HS-5 (cell line): ENCODE data around the gene PODN.
A peak's percentile ranks its signal among the peaks of the same experiment; 100 is the strongest.

Source experiments
- DNase-seq: peaks from one replicate; pipeline ENCODE4 v3.0.0-alpha.2; 2012; ENCODE audit warnings: low read depth

The PODN gene

DNA sequence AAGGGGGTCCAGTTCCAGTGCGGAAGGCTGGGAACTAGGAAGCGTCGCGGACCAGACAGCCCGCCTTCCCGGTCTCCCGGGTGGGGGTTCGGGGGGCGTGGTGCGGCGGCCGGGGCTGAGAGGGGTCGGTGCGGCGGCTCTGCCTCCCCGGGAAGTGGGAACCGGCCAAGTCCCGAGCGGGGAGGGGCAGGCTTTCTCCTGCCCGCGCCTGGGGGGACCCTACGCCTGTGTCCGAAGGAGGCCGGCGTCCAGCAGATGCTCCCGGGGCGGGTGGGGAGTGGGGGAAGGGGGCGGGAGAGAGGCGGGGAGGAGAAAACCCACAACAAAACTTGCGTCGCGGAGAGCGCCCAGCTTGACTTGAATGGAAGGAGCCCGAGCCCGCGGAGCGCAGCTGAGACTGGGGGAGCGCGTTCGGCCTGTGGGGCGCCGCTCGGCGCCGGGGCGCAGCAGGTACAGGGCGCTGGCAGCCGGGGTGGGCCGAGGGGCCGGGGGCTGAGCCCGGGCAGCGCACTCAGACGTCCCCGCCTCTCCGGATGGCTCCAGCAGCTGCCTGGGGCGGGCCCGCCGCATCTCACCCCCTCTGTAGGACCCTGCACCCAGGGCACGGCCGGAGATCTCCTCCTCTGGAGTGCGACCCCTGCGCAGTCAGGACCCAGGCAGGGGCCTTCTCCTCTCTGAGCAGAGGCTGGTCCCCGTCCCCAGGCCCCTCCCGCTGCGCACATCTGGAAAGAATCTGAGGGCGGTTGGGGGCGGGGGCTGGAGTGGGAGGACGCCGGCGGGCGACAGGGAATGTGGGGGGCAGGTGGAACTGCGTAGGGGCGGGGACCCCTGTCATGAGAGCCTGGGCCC lies at the start of gene PODN:
Gene PODN (plus strand): TSS at position 355 of the 849 bp plus-strand sequence. CDS start 7,643 bp downstream, outside the sequence.
- DNase-seq, result no peak

GRCh38 chr1:53014791-53015507 lies 47.1 kb upstream of the PODN start:
- DNase-seq, result peak; percentile 47

- DNase-seq, result no peak
These were observed 46.5 kb upstream of the PODN start for GRCh38 chr1:53015508-53015860.

GRCh38 chr1:53016705-53017104 lies 45.3 kb upstream of the PODN start:
- peak; percentile 49 for DNase-seq

DNA sequence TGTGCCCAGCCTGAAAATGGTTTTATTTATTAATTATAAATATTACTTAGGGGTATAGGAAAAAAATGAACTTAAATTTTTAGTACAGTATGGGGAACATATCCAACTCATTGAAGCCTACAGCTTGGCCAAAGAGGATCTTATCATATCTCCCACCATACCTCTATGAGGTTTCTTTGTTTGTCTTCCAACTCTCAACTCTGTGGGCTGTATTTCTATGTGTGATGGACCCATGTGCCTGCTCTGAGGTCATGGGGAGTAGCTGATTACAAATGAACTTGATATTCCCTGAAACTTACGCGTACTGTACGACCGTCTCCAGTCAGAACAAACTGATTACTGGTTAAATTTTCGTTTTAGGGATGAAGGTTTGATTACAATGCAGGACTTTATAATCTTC lies 41.4 kb upstream of the PODN start:
- DNase-seq, result no peak

- no peak for DNase-seq
These were observed 39.8 kb upstream of the PODN start for GRCh38 chr1:53022179-53022578.

DNA sequence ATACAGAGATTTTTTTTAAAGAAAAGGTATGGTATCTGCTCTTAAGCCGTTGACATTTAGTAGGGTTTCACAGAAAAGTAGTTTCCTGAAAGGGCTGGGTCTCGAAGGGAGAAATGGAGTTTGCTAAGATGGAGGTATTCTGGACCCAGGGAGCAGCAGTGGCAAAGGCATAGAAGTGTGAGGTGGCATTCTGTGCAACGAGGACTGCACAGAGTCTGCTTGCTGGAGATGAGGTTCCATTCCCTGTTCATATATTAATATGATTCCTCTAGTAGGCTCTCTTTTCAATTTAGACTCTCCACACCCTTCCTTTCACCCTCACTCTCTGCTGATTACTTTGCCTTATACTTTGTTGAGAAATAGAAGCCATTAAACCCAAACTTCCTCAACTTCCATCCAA lies 38.5 kb upstream of the PODN start:
- DNase-seq, result no peak

DNA sequence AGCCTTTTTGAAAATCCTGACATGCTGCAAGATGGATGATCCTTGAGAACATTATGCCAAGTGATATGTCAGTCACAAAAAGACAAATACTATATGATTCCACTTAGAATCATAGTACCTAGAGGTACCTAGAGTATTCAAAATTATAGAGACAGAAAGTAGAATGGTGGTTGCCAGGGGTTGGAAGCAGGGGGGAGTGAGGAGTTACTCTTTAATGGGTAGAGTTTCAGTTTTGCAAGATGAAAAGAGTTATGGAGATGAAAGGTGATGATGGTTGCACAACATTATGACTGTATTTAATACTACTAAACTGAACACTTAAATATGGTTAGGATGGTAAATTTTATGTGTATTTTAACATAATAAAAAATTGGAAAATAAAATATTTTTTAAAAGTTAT lies 37.9 kb upstream of the PODN start:
- DNase-seq, result no peak

DNA sequence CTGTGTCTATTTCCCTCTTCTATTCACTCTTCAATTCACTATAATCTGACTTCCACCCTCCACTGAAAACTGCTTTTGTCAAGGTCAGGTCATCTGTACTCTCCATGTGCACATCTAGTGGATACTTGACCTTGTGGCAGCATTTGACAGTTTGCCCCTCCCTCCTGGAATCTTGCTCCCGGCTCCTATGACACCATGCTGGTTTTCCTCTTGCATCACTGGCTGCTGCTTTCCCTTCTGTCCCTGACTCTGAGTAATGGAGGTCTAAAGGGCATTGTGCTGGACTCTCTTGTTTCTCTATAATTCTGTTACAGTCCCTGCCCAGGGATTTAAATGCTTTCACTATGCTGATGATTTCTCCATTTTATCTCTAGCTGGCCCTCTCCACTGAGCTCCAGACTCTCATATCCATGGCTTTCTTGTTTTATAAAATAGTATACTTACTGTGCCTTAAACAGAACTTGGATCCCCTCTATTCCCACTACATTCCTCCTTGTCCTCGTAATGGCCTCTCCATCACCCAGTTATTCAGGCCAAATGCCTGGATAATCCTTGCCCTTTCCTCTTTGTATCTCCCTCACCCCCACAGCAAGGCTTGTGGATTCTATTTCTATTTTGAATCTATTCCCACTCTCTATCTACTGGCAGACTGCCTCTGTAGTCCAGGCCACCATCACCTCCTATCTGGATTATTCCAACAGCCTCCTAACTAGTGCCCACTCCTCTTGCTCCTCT lies 36.8 kb upstream of the PODN start:
- peak; percentile 48 for DNase-seq

DNA sequence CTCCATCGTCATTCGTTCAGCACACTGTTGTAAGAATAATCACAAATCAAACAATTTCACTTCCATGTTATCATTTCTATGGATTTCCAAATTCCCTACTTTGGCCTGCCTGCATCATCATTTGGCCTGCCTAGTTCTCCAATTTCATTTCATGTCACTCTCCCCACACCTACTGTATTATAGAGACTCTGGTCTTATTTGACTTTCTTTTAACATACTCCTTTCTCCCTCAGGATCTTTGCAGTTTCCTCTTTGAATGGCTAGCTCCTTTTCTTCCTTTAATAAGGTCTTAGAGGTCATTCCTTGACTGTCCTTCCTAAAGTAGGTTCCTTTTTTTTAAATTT lies 36.3 kb upstream of the PODN start:
- no peak for DNase-seq

DNA sequence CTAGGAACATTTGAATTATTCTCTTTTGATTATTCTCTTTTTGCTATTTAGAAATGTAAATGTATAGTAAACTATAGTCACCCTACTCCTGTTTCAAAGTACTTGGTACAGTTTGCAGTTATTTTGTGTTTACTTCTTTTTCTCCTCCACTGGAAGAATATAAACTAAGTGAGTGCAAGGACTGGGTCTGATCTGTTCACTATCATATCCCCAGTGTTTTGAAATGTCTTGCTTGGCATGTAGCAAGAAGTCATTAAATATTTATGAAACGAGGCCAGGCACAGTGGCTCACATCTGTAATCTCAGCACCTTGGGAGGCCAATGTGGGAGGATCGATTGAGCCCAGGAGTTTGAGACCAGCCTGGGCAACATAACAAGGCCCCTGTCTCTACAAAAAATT lies 35.8 kb upstream of the PODN start:
- no peak for DNase-seq

DNA sequence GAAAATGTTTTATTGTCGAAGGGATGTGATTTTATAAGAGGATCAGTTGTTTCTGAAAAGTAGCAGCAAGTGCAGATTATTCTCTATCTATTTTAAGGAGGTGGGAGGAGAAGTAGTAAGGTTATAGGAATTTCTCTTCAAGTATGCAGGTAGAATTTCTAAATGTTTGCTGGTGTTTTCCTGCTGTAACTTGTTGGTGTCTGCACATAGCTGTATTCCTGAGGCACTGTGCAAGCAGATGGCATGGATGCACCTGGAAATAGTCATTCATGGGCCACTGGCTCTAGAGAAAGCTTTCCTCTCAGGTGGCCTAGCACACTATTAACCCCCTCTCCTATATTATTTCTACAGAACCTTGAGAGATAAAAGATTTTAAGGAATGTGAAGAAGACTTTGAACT lies 30.3 kb upstream of the PODN start:
- no peak for DNase-seq

- DNase-seq, result no peak
These were observed 24.9 kb upstream of the PODN start for GRCh38 chr1:53037159-53037558.

DNA sequence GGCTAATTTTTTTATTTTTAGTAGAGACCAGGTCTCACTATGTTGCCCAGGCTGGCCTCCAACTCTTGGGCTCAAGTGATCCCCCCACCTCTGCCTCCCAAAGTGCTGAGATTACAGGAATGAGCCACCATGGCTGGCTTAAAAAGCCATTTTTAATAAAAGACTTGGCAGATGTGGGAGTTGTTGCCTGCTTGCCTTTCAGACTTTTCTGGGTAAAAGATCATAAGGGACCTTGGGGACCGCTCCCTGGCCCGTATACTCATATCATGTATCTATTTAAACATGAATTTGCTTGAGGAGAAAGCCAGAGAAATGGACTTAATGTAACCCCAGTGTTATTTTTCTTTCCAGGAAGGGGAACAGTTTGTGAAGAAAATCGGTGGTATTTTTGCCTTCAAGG lies 23.4 kb upstream of the PODN start:
- DNase-seq, result no peak

DNA sequence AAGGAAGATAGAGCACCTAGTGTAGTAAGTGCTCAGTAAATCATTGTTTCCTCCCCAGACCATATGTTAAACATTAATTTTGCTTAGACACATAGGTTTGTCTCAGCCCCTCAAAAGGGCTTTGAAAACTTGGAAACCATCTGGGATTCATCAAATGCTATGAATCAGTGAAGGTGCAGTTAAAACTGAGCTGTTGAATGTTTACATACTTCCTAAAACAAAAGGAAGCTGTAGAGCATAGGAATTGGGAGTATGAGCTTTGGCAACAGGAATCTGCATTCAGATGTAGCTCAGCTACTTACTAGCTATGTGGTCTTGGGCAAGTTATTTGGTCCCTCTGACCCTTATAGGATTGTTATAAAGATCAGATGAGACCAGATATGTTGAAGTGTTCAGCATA lies 18.7 kb upstream of the PODN start:
- peak; percentile 67 for DNase-seq

DNA sequence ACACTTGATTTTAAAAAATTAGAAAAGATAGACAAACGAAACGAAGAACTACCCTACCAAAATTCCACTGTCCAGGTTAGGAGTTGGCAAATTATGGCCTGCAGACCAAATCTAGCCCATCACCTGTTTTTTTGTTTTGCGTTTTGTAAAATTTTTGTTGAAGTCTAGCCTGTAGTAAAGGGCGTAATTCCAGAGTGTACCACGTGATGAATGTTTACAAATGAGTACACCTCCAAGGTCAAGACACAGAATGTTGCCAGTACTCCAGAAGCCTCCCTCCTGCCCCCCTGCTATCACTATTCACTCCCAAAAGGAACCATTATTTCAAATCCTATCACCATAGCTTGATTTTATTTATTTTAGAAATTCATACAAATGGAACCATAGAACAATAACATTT lies 17.1 kb upstream of the PODN start:
- no peak for DNase-seq

DNA sequence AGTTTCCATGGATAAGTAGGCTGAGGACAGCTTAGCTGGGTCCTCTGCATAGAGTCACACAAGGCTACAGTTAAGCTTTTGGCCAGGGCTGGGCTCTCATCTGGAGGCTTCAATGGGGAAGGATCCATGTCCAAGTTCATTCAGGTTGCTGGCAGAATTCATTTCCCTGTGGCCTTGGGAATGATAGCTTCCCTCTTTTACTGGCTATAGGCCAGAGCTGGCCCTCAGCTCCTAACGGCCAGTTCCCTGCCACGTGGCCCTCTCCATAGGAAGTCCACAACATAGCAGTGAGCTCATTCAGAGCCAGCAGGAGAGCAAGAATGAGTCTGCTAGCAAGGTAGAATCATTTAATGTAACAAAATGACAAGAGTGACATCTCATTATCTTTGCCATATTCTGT lies 15.1 kb upstream of the PODN start:
- DNase-seq, result peak; percentile 16

GRCh38 chr1:53047737-53048736 lies 14.0 kb upstream of the PODN start:
- DNase-seq, result peak; percentile 86

DNA sequence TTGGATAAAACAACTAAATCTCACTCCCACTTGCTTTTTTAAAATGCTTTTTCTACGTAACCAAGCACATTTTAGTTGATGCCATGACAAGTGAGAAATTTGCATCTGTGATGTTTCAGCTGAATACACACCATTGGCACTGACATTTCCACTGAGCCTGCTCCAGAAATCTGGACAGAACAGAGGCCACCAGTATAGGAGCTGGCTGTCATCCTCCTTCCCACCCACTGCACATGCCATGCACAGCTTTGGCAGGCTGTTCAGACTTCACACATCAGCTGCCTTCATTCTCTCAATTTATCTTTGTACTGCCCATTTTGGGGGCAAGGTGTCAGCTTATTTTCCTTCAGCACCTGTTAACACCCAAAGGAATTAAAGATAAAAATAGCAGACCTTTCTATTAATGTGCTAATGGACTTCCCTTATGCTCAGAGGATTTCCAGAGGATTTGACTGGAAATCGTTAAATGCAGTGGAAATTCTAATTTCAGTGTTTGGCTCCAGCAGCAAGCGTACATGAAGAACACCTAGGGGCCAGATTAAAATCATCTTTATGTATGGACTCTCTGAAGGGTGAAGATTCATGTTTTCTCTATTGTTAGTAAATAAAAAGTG lies 12.9 kb upstream of the PODN start:
- no peak for DNase-seq

- DNase-seq, result no peak
These were observed 12.4 kb upstream of the PODN start for GRCh38 chr1:53049574-53049967.

DNA sequence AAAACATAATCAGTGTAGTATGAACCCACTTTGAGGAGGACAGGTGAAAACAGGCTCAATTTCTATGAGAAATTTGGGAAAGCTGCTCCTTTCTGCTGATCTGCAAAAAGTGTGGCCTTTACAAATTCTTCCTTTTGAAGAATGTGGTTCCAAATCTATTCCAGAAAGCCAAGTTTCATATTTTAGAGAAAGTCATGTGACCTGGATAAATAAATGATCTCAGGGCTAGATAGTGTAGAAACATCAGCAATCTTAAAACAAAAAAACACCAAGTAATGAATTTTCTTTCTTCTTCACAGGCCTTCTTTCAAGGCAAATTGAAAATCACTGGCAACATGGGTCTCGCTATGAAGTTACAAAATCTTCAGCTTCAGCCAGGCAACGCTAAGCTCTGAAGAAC lies 11.7 kb upstream of the PODN start:
- DNase-seq, result no peak
